Cardiac fibroblast (primary cell): ENCODE data around the gene ZNF316.

Experiments
- DNase-seq, 2 donors: peaks; one replicate each; pipeline versions ENCODE4 v3.0.0 to v3.0.0-alpha.2; 2010; ENCODE audit warnings: low read depth in 2 of 2
- H3K4me3 ChIP-seq, 2 donors: replicated peaks in 1 of 2; 1 replicate in 1 of 2; 2 replicates in 1 of 2; pipeline ENCODE4 v1.5.1; 2011; ENCODE audit warnings: low read depth in 2 of 2, low read length in 2 of 2, mild to moderate bottlenecking in 2 of 2, moderate library complexity in 1 of 2
- TF ChIP-seq, protein P1 (sequence below): IDR thresholded peaks from one replicate; pipeline ENCODE4 v1.5.1; 2011; ENCODE audit warnings: low read depth, mild to moderate bottlenecking, low read length, inconsistent platforms

ZNF316 gene

GRCh38 chr7:6650521-6651011 is 13.4 kb downstream of the ZNF316 start:
- no peak overlapping the region for H3K4me3 ChIP-seq
- DNase-seq: no peak
- TF ChIP-seq, protein P1, sequence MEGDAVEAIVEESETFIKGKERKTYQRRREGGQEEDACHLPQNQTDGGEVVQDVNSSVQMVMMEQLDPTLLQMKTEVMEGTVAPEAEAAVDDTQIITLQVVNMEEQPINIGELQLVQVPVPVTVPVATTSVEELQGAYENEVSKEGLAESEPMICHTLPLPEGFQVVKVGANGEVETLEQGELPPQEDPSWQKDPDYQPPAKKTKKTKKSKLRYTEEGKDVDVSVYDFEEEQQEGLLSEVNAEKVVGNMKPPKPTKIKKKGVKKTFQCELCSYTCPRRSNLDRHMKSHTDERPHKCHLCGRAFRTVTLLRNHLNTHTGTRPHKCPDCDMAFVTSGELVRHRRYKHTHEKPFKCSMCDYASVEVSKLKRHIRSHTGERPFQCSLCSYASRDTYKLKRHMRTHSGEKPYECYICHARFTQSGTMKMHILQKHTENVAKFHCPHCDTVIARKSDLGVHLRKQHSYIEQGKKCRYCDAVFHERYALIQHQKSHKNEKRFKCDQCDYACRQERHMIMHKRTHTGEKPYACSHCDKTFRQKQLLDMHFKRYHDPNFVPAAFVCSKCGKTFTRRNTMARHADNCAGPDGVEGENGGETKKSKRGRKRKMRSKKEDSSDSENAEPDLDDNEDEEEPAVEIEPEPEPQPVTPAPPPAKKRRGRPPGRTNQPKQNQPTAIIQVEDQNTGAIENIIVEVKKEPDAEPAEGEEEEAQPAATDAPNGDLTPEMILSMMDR: no peak

DNA sequence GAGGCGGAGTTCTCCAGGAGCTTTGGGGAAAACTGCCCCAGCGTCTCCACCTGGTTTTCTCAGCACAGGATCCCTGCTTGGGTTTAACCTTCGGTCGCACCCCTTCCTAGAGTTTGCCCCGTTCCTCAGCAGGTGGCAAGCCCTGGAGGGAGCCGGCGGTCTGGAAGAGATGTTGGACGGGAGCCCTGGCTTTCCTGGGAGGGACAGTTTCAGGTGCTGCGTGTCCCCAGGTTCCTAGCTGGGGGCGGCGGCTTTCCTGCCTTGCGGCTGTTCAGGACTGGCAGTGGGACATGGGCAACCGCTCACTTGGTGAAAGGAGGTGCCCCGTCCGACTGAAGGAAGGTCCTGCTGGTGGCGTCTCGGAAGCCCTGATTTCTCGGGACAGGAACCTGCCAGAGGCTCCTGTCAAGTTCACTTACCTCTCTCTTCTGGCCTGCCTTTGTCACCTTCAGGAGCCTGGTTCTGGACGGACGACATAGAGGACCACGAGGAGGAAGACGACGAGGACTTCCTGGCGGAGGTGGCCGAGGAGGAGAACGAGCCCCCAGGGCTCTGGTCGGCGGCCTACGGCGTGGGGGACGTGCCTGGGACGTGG is 14.8 kb downstream of the ZNF316 start:
- TF ChIP-seq, protein P1: no peak
- DNase-seq: no peak
- no peak overlapping the region for H3K4me3 ChIP-seq

- H3K4me3 ChIP-seq: no peak overlapping the region
- TF ChIP-seq, protein P1: no peak
- DNase-seq: no peak
These were observed 15.4 kb downstream of the ZNF316 start for GRCh38 chr7:6652446-6653011.

- no peak for DNase-seq
- TF ChIP-seq, protein P1: no peak
- no peak overlapping the region for H3K4me3 ChIP-seq
These were observed 16.2 kb downstream of the ZNF316 start for GRCh38 chr7:6653071-6654003.

DNA sequence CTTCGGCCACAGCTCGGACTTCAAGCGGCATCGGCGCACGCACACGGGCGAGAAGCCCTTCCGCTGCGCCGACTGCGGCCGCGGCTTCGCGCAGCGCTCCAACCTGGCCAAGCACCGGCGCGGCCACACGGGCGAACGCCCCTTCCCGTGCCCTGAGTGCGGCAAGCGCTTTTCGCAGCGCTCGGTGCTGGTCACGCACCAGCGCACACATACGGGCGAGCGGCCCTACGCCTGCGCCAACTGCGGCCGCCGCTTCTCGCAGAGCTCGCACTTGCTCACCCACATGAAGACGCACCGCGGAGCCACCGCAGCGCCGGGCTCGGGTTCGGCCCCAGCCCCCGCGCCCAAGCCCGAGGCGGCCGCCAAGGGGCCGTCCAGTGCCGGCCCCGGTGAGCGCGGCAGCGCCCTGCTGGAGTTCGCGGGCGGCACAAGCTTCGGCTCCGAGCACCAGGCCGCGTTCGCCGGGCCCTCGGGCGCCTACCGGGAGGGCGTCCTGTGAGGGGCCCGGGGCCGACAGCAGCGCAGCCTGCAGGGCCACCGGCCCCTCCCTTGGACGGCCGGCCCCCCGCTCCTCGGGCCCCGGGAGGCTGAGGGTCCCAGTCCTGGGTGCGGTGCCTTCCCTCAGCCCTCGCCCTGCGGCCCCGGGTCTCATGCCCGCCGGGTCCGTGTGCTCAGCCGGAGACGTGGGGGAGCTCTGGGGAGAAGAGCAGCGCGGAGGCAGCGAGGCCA is 17.2 kb downstream of the ZNF316 start:
- no peak overlapping the region for H3K4me3 ChIP-seq

More for the DNA sequence above, 17.2 kb downstream of the ZNF316 start:
- DNase-seq: no peak
- TF ChIP-seq, protein P1: no peak
